Fibroblast of mammary gland (primary cell): ENCODE measurements around the gene NOC4L.
"Not testable (repeated sequence)": the region's sequence is repeated elsewhere in the genome, so short reads cannot be mapped to it uniquely, and the experiment has no call there.

ENCODE experiments used
- DNase-seq: peaks from one replicate; pipeline ENCODE4 v3.0.0-alpha.2; 2010; ENCODE audit warnings: low read depth
- H3K4me3 ChIP-seq: 2 replicates; pipeline ENCODE4 v1.5.1; 2011; ENCODE audit warnings: low read depth, mild to moderate bottlenecking, low read length, moderate library complexity; ENCODE audit not compliant: control insufficient read depth
- TF ChIP-seq, protein P1 (sequence below): conservative IDR thresholded peaks from 2 replicates; pipeline ENCODE4 v1.5.1; 2011; ENCODE audit warnings: low read depth, low read length, inconsistent platforms; ENCODE audit not compliant: control insufficient read depth, insufficient read depth

The NOC4L gene

DNA sequence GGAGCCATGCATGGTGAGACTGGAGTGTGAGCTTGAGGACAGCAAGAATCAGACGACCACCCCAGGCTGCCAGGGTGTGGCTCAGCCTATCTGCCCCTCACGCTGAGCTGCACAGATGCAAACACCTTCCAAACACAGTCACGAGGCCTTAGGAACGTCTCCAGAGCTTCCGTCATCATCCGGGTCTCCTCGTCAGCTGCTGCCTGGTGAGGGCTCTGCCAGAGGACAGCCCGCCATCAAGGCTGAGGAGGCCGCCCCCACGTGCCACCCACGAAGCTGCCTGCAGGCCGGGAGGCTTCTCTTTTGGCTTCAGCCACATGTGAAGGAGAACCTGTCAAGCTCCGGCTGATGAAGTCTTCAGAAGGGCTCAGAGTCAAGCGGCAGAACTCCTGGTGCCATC is 13.6 kb upstream of the NOC4L start:
- DNase-seq = no peak
- TF ChIP-seq, protein P1, sequence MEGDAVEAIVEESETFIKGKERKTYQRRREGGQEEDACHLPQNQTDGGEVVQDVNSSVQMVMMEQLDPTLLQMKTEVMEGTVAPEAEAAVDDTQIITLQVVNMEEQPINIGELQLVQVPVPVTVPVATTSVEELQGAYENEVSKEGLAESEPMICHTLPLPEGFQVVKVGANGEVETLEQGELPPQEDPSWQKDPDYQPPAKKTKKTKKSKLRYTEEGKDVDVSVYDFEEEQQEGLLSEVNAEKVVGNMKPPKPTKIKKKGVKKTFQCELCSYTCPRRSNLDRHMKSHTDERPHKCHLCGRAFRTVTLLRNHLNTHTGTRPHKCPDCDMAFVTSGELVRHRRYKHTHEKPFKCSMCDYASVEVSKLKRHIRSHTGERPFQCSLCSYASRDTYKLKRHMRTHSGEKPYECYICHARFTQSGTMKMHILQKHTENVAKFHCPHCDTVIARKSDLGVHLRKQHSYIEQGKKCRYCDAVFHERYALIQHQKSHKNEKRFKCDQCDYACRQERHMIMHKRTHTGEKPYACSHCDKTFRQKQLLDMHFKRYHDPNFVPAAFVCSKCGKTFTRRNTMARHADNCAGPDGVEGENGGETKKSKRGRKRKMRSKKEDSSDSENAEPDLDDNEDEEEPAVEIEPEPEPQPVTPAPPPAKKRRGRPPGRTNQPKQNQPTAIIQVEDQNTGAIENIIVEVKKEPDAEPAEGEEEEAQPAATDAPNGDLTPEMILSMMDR = no peak

DNA sequence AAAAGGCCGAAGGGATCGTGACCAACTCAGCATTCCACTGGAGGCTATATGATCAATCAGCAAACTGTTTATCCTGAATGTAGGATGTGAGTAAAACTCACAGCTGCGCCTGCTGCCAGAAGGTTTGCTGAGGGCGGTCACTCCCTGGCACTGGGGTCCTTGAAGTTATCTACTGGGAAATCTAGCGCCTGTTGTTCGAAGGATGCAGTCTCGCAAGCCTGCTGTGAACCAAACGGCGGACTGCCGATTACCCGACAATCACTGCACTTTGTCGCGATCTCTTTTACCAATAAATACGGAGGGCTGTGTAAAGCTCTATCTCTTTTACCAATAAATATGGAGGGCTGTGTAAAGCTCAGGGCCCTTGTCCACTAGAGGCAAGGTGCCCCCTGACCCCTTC is 13.0 kb upstream of the NOC4L start:
- no peak for DNase-seq
- TF ChIP-seq, protein P1 = no peak
- H3K4me3 ChIP-seq = no peak overlapping the region

More for the DNA sequence above, 13.6 kb upstream of the NOC4L start:
- no peak overlapping the region for H3K4me3 ChIP-seq

DNA sequence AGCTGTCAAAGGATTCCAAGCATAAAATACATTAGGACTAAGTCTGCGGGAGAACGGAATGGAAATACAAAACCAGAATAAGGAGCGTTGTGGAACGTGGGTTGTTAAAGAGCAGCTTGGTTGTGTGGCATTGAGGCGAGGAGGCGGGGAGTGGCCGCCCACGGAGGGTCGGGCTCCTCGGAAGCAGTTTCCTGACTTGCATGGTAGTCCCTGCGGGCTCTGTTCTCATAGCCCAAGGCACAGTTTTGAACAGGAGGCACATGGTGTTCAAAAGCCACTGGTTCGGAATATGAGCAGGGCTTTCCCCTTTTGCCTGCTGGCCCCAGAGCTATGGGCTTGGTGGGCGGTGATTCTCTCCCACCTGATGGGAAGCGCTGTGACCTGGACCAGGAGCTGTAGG is 12.3 kb upstream of the NOC4L start:
- TF ChIP-seq, protein P1 = no peak
- DNase-seq = no peak
- H3K4me3 ChIP-seq = no peak overlapping the region

DNA sequence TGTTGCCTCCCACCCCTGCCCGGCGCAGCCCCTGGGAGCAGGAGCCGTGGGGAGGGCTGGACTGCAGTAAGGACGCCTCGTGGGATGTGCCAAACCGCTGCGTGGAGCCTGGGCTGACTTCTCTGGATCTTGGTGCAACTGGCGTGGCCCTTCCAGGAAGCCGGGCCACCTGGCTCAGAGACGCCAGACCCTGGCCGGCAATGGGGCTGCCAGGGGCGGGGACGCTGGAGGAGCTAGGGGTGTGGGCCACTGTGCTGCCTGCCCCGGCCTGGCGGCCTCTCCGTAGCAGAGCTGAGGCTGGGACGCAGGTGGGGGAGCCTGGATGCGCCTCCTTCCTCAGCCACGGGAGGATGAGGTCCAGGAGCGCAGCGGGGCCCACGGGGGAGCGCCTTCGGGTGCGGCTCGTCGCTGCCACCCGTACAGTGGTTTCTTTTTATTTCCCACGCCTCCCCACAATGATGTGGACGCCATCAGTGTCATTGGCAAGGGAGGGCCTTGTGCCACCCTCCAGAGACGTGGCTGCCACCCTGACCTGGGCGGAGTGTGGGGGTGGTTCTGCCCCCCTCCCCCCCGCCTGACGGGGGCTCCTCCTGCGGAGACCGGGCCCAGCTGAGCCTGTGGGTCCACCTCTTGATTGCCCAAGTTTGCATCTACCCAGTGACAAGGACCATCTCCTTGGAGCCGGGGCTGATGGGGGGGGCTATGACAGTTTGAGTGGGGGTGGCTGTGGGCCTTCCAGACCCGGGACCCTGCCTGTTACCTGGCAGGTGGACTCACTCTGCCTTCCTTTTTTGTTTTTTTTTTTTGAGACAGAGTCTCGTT is 11.4 kb upstream of the NOC4L start:
- no peak for DNase-seq
- H3K4me3 ChIP-seq = no peak overlapping the region
- TF ChIP-seq, protein P1 = no peak

DNA sequence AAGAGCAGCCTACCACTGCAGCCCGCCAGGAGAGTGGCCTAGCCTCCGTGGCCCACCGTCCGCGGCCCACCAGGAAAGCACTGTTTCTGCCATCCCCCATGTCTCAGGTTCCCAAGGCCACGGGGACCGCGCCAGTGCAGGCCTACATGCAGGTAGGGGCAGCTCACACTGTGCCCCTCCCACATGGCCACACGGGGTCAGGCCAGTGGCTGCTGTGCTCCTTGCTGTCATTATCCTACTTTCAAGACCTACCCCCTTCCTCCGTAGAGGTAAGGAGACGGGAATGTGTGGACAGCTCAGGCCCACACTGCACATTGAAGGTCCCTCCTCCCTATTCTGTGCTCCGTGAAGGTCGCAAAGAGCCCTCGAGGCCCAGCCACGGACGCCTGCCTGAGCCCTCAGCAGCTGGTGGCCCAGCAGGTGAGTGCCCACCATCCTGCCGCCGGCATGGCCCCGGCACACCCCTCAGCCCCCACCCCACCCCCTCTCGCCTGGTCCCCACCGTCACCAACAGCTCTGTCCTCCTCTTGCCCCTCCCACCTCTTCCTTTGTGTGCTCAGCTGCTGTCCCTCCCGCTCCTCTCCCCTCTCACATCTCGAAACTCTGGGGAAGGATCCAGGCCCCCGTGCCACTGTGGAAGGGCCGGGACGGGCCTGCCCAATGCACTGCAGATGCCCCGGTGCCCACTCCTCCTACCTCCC is 10.2 kb upstream of the NOC4L start:
- no peak overlapping the region for H3K4me3 ChIP-seq
- TF ChIP-seq, protein P1 = no peak
- no peak for DNase-seq

DNA sequence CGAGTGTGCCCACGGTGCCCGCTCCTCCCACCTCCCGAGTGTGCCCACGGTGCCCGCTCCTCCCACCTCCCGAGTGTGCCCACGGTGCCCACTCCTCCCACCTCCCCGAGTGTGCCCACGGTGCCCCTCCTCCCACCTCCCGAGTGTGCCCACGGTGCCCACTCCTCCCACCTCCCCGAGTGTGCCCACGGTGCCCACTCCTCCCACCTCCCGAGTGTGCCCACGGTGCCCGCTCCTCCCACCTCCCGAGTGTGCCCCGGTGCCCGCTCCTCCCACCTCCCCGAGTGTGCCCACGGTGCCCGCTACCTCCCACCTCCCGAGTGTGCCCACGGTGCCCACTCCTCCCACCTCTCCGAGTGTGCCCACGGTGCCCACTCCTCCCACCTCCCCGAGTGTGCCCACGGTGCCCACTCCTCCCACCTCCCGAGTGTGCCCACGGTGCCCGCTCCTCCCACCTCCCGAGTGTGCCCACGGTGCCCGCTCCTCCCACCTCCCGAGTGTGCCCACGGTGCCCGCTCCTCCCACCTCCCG is 9.5 kb upstream of the NOC4L start:
- DNase-seq, H3K4me3 ChIP-seq: not testable (repeated sequence)

DNA sequence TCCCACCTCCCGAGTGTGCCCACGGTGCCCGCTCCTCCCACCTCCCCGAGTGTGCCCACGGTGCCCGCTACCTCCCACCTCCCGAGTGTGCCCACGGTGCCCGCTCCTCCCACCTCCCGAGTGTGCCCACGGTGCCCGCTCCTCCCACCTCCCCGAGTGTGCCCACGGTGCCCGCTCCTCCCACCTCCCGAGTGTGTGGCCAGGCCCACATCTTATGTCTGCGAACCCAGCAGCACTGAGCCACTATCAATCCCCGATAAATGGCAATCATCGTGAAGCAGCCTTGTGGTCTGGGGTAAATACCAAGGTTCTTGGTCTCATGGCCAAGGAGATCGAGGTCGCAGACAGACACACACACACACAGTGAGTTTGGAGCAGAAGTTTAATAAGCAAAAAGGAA is 8.0 kb upstream of the NOC4L start:
- H3K4me3 ChIP-seq, DNase-seq: not testable (repeated sequence)
